Epithelial cell of esophagus (primary cell): ENCODE results near the gene AARSD1.
A peak's percentile ranks its signal among the peaks of the same experiment; 100 is the strongest.
"Not testable (repeated sequence)": the region's sequence is repeated elsewhere in the genome, so short reads cannot be mapped to it uniquely, and the experiment has no call there.

Experiments
- DNase-seq: peaks from one replicate; pipeline ENCODE4 v3.0.0; 2010; ENCODE audit warnings: low read depth
- H3K4me3 ChIP-seq: 2 replicates; pipeline ENCODE4 v1.5.1; 2011; ENCODE audit warnings: mild to moderate bottlenecking, low read length, control low read depth
- CTCF ChIP-seq: IDR thresholded peaks from 2 replicates; pipeline ENCODE4 v1.5.1; 2011; ENCODE audit warnings: low read depth, mild to moderate bottlenecking, low read length, control low read depth, inconsistent platforms; ENCODE audit not compliant: insufficient read depth; ENCODE audit errors: missing control alignments

The AARSD1 gene

DNA sequence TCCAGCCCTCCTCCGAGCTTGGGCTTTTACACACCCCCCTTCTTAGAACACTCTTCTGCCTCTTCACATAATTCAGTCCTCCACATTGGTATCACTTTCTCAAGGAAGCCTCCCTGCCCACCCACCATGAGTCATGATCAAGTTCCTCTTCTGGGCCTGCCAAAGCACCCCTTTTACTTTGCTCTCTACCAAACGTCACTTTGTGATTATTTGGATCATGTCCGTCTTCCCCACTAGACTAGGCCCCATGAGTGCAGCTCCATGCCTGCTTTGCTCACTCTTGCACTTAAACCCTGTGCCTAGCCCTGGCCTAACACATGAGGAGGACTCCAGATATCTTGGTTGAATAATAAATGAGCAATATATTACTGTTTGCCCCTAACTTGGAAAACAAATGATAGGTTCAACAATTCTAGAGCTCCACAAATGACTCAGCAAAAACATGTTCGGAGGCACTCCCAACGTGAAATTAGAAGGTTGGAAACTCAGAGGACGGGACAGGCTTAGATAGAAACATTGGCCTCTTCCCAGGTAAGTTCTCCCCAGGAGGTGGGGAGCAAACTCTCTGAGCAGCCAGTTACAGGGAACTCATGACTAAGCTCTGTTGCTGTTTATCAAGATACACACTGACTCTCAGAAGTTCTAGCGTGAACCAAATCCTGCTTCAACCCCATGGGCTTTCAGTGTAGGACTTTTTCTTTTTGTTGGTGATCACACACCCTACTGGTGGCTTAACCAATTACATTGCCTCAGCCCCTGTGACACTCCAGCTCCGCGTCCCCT lies 35.3 kb downstream of the AARSD1 start:
- DNase-seq: peak; percentile 73
- H3K4me3 ChIP-seq: no peak overlapping the region
- TF ChIP-seq CTCF: peak; percentile 57

DNA sequence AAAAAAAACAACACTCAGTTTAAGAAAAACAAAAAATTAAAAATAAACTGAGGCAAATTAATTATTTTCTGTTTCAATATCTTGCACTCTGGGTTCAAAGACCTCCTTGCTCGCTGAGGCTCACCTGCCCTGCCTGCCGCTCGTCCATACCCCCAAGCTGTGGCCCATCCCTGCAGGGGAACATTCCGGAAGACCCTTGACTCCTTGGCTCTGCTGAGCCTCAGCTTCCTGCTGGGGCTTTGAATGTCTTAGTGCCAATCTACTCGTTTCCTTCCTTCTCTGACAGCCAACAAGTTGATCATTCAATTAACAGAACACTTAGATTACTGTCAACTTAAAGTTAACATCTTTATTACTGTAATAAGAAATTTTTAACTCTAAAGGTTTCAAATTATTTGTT lies 39.4 kb downstream of the AARSD1 start:
- no peak for DNase-seq
- no peak for TF ChIP-seq CTCF
- H3K4me3 ChIP-seq: no peak overlapping the region

DNA sequence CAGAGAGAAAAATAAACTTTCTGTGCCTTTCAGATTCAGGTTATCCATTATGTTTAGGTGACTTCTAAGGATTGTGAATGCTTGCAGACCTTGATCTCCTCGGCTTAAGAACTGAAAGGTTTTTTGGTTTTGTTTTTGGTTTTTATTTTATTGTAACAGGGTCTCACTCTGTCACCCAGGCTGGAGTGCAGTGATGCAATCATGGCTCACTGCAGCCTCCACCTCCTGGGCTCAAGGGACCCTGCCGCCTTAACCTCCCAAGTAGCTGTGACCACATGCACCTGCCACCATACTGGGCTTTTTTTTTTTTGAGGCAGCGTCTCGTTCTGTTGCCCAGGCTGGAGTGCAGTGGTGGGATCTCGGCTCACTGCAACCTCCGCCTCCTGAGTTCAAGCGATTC lies 40.8 kb downstream of the AARSD1 start:
- DNase-seq, H3K4me3 ChIP-seq: not testable (repeated sequence)

DNA sequence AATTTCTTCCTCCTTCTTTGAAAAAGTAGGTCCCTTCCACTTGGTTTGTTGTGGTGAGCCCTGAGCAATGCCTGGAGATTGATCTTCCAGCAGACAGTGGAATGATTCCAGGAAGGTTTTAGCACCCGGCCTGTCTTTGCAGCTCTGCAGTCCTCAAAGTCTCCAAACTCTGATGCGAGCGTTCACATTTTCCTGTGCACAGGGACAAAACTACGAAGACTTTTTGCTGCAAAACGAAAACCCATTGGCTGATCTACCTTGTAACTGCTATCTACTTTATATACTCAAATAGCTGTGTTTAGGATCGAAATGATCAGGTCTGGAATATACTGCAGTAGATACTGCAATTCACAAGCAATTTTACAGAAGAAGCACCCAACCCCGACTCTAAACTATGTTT lies 42.0 kb downstream of the AARSD1 start:
- no peak overlapping the region for H3K4me3 ChIP-seq
- DNase-seq: no peak
- TF ChIP-seq CTCF: no peak

DNA sequence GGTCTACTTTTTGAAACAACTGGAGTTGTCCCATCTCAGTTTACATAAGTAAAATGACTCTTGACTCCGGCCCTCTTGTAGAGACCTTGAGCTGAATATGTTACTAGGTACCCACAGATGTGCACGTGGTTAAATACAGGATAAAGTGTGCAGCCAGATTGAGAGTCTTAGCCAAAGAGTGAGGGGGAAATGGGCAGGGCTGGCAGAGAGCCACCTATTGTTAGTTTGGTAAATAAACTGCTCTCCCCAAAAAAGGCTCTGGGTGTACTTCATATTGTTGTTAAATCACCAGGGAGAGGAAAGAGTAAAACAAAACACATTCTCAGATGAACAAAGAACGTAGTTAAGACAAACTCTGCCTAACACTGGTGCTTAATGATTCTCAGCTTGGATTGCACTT lies 43.3 kb downstream of the AARSD1 start:
- H3K4me3 ChIP-seq: no peak overlapping the region
- no peak for DNase-seq
- no peak for TF ChIP-seq CTCF

GRCh38 chr17:42920106-42920900 lies 44.0 kb downstream of the AARSD1 start:
- no peak overlapping the region for H3K4me3 ChIP-seq
- DNase-seq: no peak
- no peak for TF ChIP-seq CTCF

DNA sequence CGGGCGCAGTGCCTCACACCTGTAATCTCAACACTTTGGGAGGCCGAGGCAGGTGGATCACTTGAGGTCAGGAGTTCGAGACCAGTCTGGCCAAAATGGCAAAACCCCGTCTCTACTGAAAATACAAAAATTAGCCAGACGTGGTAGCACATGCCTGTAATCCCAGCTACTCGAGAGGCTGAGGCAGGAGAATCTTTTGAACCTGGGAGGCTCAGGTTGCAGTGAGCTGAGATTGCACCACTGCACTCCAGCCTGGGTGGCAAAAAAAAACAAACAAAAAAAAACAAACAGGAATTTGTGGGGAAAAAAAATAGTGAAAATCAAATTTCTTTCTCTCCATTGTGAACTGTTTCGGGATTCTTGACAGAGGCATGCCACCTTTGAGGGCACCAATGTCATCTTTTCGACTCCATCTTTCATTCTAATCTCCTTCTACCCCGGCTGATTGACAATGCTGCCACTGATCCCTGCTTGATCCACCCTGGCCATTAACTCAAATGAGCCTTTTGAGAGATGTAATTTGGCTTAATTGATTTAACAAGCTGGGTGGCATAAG lies 44.7 kb downstream of the AARSD1 start:
- H3K4me3 ChIP-seq, DNase-seq: not testable (repeated sequence)
